ENCODE measurements around the gene SCTR. TPM values are rescaled to one million over a fixed set of nuclear protein-coding genes. Genes with fewer than 3 reads are reported as not detected.

Gene SCTR
- total RNA-seq, 4 donors from 2014 or later = 0.81 TPM; not detected in 3

GRCh38 chr2:119511989-119512388 lies 12.3 kb downstream of the SCTR start:
- Histone ChIP-seq H3K36me3 (no peaks in the 10 kb centered on the region), H3K9me3 (no peaks in the 10 kb centered on the region), H3K4me3 (no peak overlapping the region), H3K27me3 (peaks cover 24% of the 10 kb centered on the region), H3K27ac (no peak overlapping the region), H3K4me1 (no peaks in the 10 kb centered on the region)
- TF ChIP-seq, protein P1, sequence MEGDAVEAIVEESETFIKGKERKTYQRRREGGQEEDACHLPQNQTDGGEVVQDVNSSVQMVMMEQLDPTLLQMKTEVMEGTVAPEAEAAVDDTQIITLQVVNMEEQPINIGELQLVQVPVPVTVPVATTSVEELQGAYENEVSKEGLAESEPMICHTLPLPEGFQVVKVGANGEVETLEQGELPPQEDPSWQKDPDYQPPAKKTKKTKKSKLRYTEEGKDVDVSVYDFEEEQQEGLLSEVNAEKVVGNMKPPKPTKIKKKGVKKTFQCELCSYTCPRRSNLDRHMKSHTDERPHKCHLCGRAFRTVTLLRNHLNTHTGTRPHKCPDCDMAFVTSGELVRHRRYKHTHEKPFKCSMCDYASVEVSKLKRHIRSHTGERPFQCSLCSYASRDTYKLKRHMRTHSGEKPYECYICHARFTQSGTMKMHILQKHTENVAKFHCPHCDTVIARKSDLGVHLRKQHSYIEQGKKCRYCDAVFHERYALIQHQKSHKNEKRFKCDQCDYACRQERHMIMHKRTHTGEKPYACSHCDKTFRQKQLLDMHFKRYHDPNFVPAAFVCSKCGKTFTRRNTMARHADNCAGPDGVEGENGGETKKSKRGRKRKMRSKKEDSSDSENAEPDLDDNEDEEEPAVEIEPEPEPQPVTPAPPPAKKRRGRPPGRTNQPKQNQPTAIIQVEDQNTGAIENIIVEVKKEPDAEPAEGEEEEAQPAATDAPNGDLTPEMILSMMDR (IDR thresholded peaks at IDR 0.05) = no peak
- no peak for TF ChIP-seq EP300 (IDR thresholded peaks at IDR 0.05)
- no peak for TF ChIP-seq POLR2AphosphoS5 (IDR thresholded peaks at IDR 0.05)
- TF ChIP-seq POLR2A (IDR thresholded peaks at IDR 0.05) = no peak
- WGBS, 2 donors (ENCODE audit: low coverage in 1 of 2) = 83 to 84% methylated on average over 3 of the region's 3 CpGs
- ATAC-seq = no peak

DNA sequence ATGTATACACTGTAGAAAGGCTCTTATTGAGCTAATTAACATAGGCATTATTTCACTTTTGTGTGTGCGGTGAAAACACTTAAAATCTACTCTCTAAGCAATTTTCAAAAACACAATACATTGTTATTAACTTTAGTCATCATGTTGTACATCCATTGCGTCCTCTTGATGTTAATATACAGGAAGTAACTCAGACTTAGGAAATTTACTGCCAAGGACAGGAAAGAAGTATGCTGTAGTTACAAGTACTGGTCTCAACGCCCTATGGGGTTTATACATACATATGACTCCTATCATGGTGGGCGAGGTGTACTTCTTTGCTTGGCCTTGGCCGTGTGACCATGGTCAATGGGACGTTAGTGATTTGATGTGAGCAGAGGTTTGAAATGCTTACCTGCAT lies 15.5 kb downstream of the SCTR start:
- Histone ChIP-seq H3K4me1 (no peaks in the 10 kb centered on the region), H3K9me3 (no peaks in the 10 kb centered on the region), H3K27me3 (peaks cover 3% of the 10 kb centered on the region), H3K36me3 (no peaks in the 10 kb centered on the region), H3K4me3 (no peak overlapping the region), H3K27ac (no peak overlapping the region)
- no peak for ATAC-seq
- WGBS, 2 donors (ENCODE audit: low coverage in 1 of 2) = 75 to 81% methylated on average over 6 of the region's 6 CpGs
- TF ChIP-seq, protein P1 (IDR thresholded peaks at IDR 0.05) = no peak

- Histone ChIP-seq H3K27ac (no peak overlapping the region), H3K4me1 (peaks cover 0 to 9% (median 0%) of the 10 kb centered on the region in 3 donors), H3K9me3 (peaks cover 0 to 30% (median 0%) of the 10 kb centered on the region in 3 donors), H3K27me3 (peaks cover 8% of the 10 kb centered on the region), H3K4me3 (no peak overlapping the region), H3K36me3 (no peaks in the 10 kb centered on the region)
- TF ChIP-seq POLR2AphosphoS5 (IDR thresholded peaks at IDR 0.05) = no peak
- 71 to 72% methylated on average over 2 to 3 of the region's 4 CpGs for WGBS, 2 donors (ENCODE audit: low coverage in 1 of 2)
- no peak for ATAC-seq
Measured at GRCh38 chr2:119496682-119497081, 27.6 kb downstream of the SCTR start.

- Histone ChIP-seq H3K27me3 (peaks cover 8% of the 10 kb centered on the region), H3K4me1 (peaks cover 0 to 10% (median 0%) of the 10 kb centered on the region in 3 donors), H3K27ac (no peak overlapping the region), H3K9me3 (peaks cover 0 to 23% (median 0%) of the 10 kb centered on the region in 3 donors), H3K4me3 (no peak overlapping the region), H3K36me3 (no peaks in the 10 kb centered on the region)
- no peak for ATAC-seq
- WGBS, 2 donors (ENCODE audit: low coverage in 1 of 2) = 73 to 80% methylated on average over 2 of the region's 2 CpGs
- no peak for TF ChIP-seq EP300 (IDR thresholded peaks at IDR 0.05)
- TF ChIP-seq POLR2AphosphoS5 (IDR thresholded peaks at IDR 0.05) = no peak
- TF ChIP-seq, protein P1 (IDR thresholded peaks at IDR 0.05) = no peak
- TF ChIP-seq POLR2A (IDR thresholded peaks at IDR 0.05) = no peak
Measured at GRCh38 chr2:119495948-119496347, 28.3 kb downstream of the SCTR start.

GRCh38 chr2:119494163-119494790 lies 30.0 kb downstream of the SCTR start:
- no peak overlapping the region for H3K27ac ChIP-seq
- no peaks in the 10 kb centered on the region for H3K36me3 ChIP-seq
- no peak for ATAC-seq
- H3K4me1 ChIP-seq = peaks cover 0 to 10% (median 0%) of the 10 kb centered on the region in 3 donors
- peaks cover 0 to 9% (median 0%) of the 10 kb centered on the region in 3 donors for H3K9me3 ChIP-seq
- no peak for TF ChIP-seq EP300 (IDR thresholded peaks at IDR 0.05)
- TF ChIP-seq, protein P1 (IDR thresholded peaks at IDR 0.05) = no peak
- no peak for TF ChIP-seq POLR2AphosphoS5 (IDR thresholded peaks at IDR 0.05)
- TF ChIP-seq POLR2A (IDR thresholded peaks at IDR 0.05) = no peak
- WGBS, 2 donors (ENCODE audit: low coverage in 1 of 2) = 70 to 74% methylated on average over 2 to 3 of the region's 6 CpGs
- peaks cover 8% of the 10 kb centered on the region for H3K27me3 ChIP-seq
- H3K4me3 ChIP-seq = no peak overlapping the region
